ENCODE measurements around the gene CELSR1. TPM values are rescaled to one million over a fixed set of nuclear protein-coding genes. Genes with fewer than 3 reads are reported as not detected.

CELSR1 gene
- total RNA-seq, 2 experiments from 2014 or later, result 3.7 to 5.2 TPM

- Histone ChIP-seq H2AFZ (ENCODE audit: low read length) (no peak overlapping the region), H3K79me2 (ENCODE audit: insufficient read depth, low read depth, low read length) (no peaks in the 10 kb centered on the region), H3K4me2 (ENCODE audit: low read length) (no peak overlapping the region), H3K4me3 (ENCODE audit: low read depth, low read length, poor library complexity, severe bottlenecking) (no peak overlapping the region), H3K9me3 (ENCODE audit: low read length) (no peaks in the 10 kb centered on the region), H3K4me1 (ENCODE audit: insufficient read depth, low read length, poor library complexity, severe bottlenecking) (no peaks in the 10 kb centered on the region), H4K20me1 (ENCODE audit: insufficient read depth, low read length) (no peaks in the 10 kb centered on the region), H3K27ac (ENCODE audit: low read depth, low read length, poor library complexity, severe bottlenecking) (no peak overlapping the region), H3K9me2 (ENCODE audit: insufficient read depth, low read length) (no peaks in the 10 kb centered on the region), H3K36me3 (ENCODE audit: insufficient read depth, low read length) (no peaks in the 10 kb centered on the region)
- DNase-seq (ENCODE audit: low spot score), result no peak
- ChIA-PET CTCF (ENCODE audit: unreplicated experiment) (no interaction called here), POLR2A (no interaction called here)
- TF ChIP-seq EZH2phosphoT487 (IDR thresholded peaks at IDR 0.05; ENCODE audit: borderline replicate concordance, low read depth, low read length) (no peak), CTCF (conservative IDR thresholded peaks at IDR 0.05; ENCODE audit: low read length) (no peak)
- BruUV-seq (replicated peaks), result no TSS peak
- intact Hi-C loops (cut with micrococcal nuclease; ENCODE audit: unreplicated experiment), result no loop called here
Observed at GRCh38 chr22:46531581-46532175, 5.7 kb downstream of the CELSR1 start.

GRCh38 chr22:46528121-46528610 lies 9.3 kb downstream of the CELSR1 start:
- Histone ChIP-seq H3K27ac (ENCODE audit: low read depth, low read length, poor library complexity, severe bottlenecking) (no peak overlapping the region), H3K4me1 (ENCODE audit: insufficient read depth, low read length, poor library complexity, severe bottlenecking) (no peaks in the 10 kb centered on the region), H3K4me3 (ENCODE audit: low read depth, low read length, poor library complexity, severe bottlenecking) (no peak overlapping the region), H3K79me2 (ENCODE audit: insufficient read depth, low read depth, low read length) (no peaks in the 10 kb centered on the region), H3K9me3 (ENCODE audit: low read length) (no peaks in the 10 kb centered on the region), H3K9me2 (ENCODE audit: insufficient read depth, low read length) (no peaks in the 10 kb centered on the region), H3K36me3 (ENCODE audit: insufficient read depth, low read length) (no peaks in the 10 kb centered on the region), H3K4me2 (ENCODE audit: low read length) (no peak overlapping the region), H4K20me1 (ENCODE audit: insufficient read depth, low read length) (no peaks in the 10 kb centered on the region), H2AFZ (ENCODE audit: low read length) (no peak overlapping the region)
- no TSS peak for BruUV-seq (replicated peaks)
- ChIA-PET POLR2A (no interaction called here), CTCF (ENCODE audit: unreplicated experiment) (no interaction called here)
- DNase-seq (ENCODE audit: low spot score), result no peak
- no peak for TF ChIP-seq CTCF (conservative IDR thresholded peaks at IDR 0.05; ENCODE audit: low read length)
- intact Hi-C loops (cut with micrococcal nuclease; ENCODE audit: unreplicated experiment), result no loop called here

- no peaks in the 10 kb centered on the region for H3K4me1 ChIP-seq (ENCODE audit: insufficient read depth, low read length, poor library complexity, severe bottlenecking)
- no peaks in the 10 kb centered on the region for H3K9me3 ChIP-seq (ENCODE audit: low read length)
- H3K36me3 ChIP-seq (ENCODE audit: insufficient read depth, low read length), result no peaks in the 10 kb centered on the region
- intact Hi-C loops (cut with micrococcal nuclease; ENCODE audit: unreplicated experiment), result no loop called here
- no peaks in the 10 kb centered on the region for H4K20me1 ChIP-seq (ENCODE audit: insufficient read depth, low read length)
- H3K27ac ChIP-seq (ENCODE audit: low read depth, low read length, poor library complexity, severe bottlenecking), result no peak overlapping the region
- H3K4me2 ChIP-seq (ENCODE audit: low read length), result no peak overlapping the region
- DNase-seq (ENCODE audit: low spot score), result no peak
- no peak for TF ChIP-seq EZH2phosphoT487 (IDR thresholded peaks at IDR 0.05; ENCODE audit: borderline replicate concordance, low read depth, low read length)
- no peak for TF ChIP-seq CTCF (conservative IDR thresholded peaks at IDR 0.05; ENCODE audit: low read length)
- H3K9me2 ChIP-seq (ENCODE audit: insufficient read depth, low read length), result no peaks in the 10 kb centered on the region
- H2AFZ ChIP-seq (ENCODE audit: low read length), result no peak overlapping the region
- ChIA-PET POLR2A (no interaction called here), CTCF (ENCODE audit: unreplicated experiment) (no interaction called here)
- H3K79me2 ChIP-seq (ENCODE audit: insufficient read depth, low read depth, low read length), result no peaks in the 10 kb centered on the region
- no TSS peak for BruUV-seq (replicated peaks)
- H3K4me3 ChIP-seq (ENCODE audit: low read depth, low read length, poor library complexity, severe bottlenecking), result no peak overlapping the region
Observed at GRCh38 chr22:46526244-46526839, 11.1 kb downstream of the CELSR1 start.

Measured in OCI-LY7 (cell line).